Neural progenitor cell (in vitro differentiated cells): ENCODE data around the gene ACD.

Source experiments
- EZH2 ChIP-seq: fragments of 200-600 bp; sonication (generic); IDR thresholded peaks from 2 replicates; pipeline ENCODE4 v1.6.1; 2017; ENCODE audit warnings: antibody characterized with exemption, mild to moderate bottlenecking, moderate library complexity
- EZH2phosphoT487 ChIP-seq: fragments of 200-600 bp; sonication (generic); IDR thresholded peaks from 2 replicates; pipeline ENCODE4 v1.6.1; 2017; ENCODE audit warnings: antibody characterized with exemption

DNA sequence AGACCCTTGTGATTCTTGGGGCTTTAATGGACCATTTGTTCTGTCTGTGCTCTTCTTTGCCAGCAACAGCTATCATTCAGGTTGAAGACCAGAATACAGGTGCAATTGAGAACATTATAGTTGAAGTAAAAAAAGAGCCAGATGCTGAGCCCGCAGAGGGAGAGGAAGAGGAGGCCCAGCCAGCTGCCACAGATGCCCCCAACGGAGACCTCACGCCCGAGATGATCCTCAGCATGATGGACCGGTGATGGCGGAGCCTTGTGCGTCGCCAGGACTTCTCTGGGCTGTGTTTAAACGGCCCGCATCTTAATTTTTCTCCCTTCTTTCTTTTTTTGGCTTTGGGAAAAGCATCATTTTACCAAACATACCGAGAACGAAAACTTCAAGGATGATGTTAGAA lies 22.4 kb downstream of the ACD start:
- no peak for TF ChIP-seq EZH2phosphoT487
- no peak for TF ChIP-seq EZH2
